ENCODE measurements around the gene NRXN3. TPM values are rescaled to one million over a fixed set of nuclear protein-coding genes. Genes with fewer than 3 reads are reported as not detected.

NRXN3 gene
- total RNA-seq, 3 donors from 2014 or later, result 2.1 to 27.3 (median 2.6) TPM

DNA sequence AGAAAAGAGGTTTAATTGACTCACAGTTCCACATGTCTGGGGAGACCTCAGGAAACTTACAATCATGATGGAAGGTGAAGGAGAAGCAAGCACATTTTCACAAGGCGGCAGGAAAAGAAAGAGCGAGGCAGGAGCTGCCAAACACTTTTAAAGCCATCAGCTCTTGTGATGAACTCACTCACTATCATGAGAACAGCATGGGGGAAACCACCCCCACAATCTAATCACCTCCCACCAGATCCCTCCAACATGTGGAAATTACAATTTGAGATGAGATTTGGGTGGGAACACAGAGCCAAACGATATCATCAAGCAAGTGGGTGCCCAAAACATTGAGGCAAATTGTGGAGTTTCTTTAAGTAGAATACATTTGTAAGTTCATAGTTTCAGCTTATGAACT, 1083.4 kb downstream of the NRXN3 start:
- intact Hi-C loops (cut with DNase I, micrococcal nuclease), result no loop called here
- no peak for ATAC-seq
- H3K4me1 ChIP-seq (ENCODE audit: low read depth), result no peaks in the 10 kb centered on the region
- H3K4me3 ChIP-seq, result no peak overlapping the region
- no peaks in the 10 kb centered on the region for H3K36me3 ChIP-seq (ENCODE audit: low read depth)
- TF ChIP-seq, protein P1, sequence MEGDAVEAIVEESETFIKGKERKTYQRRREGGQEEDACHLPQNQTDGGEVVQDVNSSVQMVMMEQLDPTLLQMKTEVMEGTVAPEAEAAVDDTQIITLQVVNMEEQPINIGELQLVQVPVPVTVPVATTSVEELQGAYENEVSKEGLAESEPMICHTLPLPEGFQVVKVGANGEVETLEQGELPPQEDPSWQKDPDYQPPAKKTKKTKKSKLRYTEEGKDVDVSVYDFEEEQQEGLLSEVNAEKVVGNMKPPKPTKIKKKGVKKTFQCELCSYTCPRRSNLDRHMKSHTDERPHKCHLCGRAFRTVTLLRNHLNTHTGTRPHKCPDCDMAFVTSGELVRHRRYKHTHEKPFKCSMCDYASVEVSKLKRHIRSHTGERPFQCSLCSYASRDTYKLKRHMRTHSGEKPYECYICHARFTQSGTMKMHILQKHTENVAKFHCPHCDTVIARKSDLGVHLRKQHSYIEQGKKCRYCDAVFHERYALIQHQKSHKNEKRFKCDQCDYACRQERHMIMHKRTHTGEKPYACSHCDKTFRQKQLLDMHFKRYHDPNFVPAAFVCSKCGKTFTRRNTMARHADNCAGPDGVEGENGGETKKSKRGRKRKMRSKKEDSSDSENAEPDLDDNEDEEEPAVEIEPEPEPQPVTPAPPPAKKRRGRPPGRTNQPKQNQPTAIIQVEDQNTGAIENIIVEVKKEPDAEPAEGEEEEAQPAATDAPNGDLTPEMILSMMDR (IDR thresholded peaks at IDR 0.05), result no peak
- no peak for DNase-seq
- H3K9me3 ChIP-seq, result no peaks in the 10 kb centered on the region

DNA sequence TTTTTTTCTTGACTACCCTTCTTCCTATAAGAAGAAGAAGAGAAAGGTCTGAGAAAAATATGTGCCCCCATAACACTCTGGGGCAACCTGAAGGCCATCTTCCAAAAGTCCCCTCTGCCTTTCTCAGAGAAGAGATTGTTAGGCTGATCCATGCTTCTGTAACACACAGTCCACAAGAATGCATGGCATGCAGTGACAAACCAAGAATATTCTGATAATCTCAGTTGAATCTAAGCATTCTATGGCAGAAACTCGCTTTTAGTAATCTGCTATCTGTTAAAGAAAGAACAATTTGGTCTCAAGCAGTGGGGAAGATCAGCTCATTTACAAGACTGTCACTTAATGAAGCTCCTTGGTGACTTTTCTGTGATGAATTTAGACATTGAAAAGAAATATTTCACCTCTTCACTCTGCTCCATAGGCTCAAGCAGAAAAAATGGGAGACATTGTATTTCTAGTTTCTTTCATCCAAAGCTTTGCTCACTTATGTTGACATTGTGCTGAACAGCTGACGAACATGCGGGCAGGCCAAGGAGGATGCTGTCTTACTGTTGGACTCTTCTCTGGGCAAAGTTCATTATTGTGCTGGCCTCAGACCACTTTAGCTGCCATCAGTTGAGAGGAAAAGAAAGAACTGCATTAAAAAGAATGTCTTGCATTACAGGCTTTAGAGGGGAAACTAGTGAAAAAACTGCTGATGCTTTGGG, 1084.0 kb downstream of the NRXN3 start:
- intact Hi-C loops (cut with DNase I, micrococcal nuclease), result no loop called here
- no peaks in the 10 kb centered on the region for H3K4me1 ChIP-seq (ENCODE audit: low read depth)
- no peak overlapping the region for H3K4me3 ChIP-seq
- TF ChIP-seq, protein P1 (IDR thresholded peaks at IDR 0.05), result no peak
- DNase-seq (no peak), ATAC-seq (no peak)
- H3K36me3 ChIP-seq (ENCODE audit: low read depth), result no peaks in the 10 kb centered on the region
- H3K9me3 ChIP-seq, result no peaks in the 10 kb centered on the region

DNA sequence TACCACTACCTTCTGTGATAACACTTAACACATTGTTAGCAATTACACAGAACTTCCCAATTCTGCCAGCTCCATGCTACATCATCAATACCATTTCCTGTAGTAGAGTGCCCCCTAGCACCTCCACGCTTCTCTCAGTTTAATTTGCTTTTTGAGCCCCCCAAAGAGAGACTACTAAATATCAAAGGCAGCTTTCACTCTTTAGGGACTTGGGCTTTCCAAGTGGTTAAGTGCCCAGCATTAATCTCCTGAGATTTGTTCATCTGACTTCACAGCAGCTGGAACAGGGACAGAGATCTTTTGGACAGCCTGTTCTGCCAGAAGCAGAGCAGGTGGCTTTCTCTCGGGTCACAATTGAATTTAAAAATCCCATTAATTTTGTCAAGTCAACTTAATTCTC, 1086.2 kb downstream of the NRXN3 start:
- ATAC-seq (no peak), DNase-seq (no peak)
- Histone ChIP-seq H3K9me3 (no peaks in the 10 kb centered on the region), H3K4me1 (ENCODE audit: low read depth) (no peaks in the 10 kb centered on the region), H3K4me3 (no peak overlapping the region), H3K36me3 (ENCODE audit: low read depth) (no peaks in the 10 kb centered on the region)
- TF ChIP-seq, protein P1 (IDR thresholded peaks at IDR 0.05), result no peak
- intact Hi-C loops (cut with DNase I, micrococcal nuclease), result no loop called here

DNA sequence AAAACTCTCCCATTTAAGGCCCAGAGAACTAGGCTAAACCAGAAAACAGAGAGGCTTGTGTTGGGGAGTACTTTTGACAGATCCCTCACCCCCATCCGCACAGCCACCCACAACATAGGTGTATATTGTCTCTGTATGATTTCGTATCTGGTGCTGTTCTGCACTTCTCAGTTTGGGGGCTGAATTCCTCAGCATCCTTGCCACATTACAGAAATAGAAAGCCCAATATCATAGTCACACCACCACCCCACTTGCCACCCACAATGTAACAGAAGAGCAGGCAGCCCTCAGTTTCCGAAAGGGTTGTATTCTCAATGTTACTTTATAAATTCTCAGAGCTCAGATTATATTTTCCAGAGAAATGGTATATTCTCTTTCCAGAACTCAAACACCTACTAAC, 1090.2 kb downstream of the NRXN3 start:
- Histone ChIP-seq H3K4me3 (no peak overlapping the region), H3K4me1 (ENCODE audit: low read depth) (no peaks in the 10 kb centered on the region), H3K36me3 (ENCODE audit: low read depth) (no peaks in the 10 kb centered on the region), H3K9me3 (no peaks in the 10 kb centered on the region)
- TF ChIP-seq, protein P1 (IDR thresholded peaks at IDR 0.05), result no peak
- intact Hi-C loops (cut with DNase I, micrococcal nuclease), result no loop called here
- no peak for ATAC-seq
- no peak for DNase-seq

DNA sequence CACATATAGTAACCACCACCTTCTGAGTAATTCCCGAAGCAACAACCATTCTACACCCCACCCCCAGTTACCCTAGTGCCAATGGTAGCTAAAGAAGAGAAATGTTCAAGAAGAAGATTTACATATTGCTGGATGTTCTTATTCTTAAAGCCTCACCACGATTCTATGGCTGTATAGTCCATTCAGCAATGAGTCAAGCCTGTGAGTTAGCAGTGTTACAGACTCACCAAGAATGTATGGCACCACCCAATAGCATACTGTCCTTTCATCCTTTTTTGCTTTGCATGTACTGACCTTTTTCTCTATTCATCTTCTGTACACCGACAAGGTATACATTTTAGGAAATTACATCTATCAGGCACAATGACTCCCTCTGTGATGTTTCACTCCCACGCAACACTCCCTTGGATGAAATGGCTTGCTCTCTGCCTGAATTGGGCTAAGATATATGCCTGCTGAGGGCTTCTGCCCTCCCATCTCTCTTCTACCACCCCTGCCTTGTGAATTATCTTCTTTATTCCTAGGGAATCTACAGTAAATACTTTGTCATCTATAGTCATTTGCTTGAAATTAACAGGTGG, 1095.3 kb downstream of the NRXN3 start:
- intact Hi-C loops (cut with DNase I, micrococcal nuclease), result no loop called here
- TF ChIP-seq, protein P1 (IDR thresholded peaks at IDR 0.05), result no peak
- Histone ChIP-seq H3K9me3 (no peaks in the 10 kb centered on the region), H3K36me3 (ENCODE audit: low read depth) (no peaks in the 10 kb centered on the region), H3K4me1 (ENCODE audit: low read depth) (no peaks in the 10 kb centered on the region), H3K4me3 (no peak overlapping the region)
- ATAC-seq (no peak), DNase-seq (no peak)
